ENCODE data around the gene MPZL1.

- TF ChIP-seq TAF1 (conservative IDR thresholded peaks at IDR 0.05), result no peak
- TF ChIP-seq CTCF (IDR thresholded peaks at IDR 0.05; ENCODE audit: low read depth, low read length, missing input control), result no peak
- no peak for TF ChIP-seq SP1 (IDR thresholded peaks at IDR 0.05)
- TF ChIP-seq GABPA (IDR thresholded peaks at IDR 0.05 in 1 of 2, conservative IDR thresholded peaks at IDR 0.05 in 1 of 2), result no peak
- no peak for TF ChIP-seq FOXA1 (IDR thresholded peaks at IDR 0.05)
- no peak for TF ChIP-seq JUND (IDR thresholded peaks at IDR 0.05)
- TF ChIP-seq, protein P1, sequence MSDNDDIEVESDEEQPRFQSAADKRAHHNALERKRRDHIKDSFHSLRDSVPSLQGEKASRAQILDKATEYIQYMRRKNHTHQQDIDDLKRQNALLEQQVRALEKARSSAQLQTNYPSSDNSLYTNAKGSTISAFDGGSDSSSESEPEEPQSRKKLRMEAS (IDR thresholded peaks at IDR 0.05), result no peak
- no peak for TF ChIP-seq ZBTB33 (IDR thresholded peaks at IDR 0.05)
- TF ChIP-seq RXRA (IDR thresholded peaks at IDR 0.05), result no peak
- TF ChIP-seq RAD21 (IDR thresholded peaks at IDR 0.05), result no peak
- TF ChIP-seq REST (IDR thresholded peaks at IDR 0.05), result no peak
- TF ChIP-seq ATF3 (IDR thresholded peaks at IDR 0.05), result no peak
Observed at GRCh38 chr1:167746013-167746672, 24.4 kb downstream of the MPZL1 start.

All from liver (tissue), 3 donors.